Stromal cell of bone marrow (primary cell): ENCODE data around the gene CKAP2L.

Experiments used
- DNase-seq: peaks from one replicate; pipeline ENCODE4 v3.0.0-alpha.2; 2012; ENCODE audit warnings: low read depth

Gene CKAP2L

GRCh38 chr2:112792419-112792818, 28.0 kb upstream of the CKAP2L start:
- DNase-seq: no peak

GRCh38 chr2:112791693-112792230, 27.4 kb upstream of the CKAP2L start:
- no peak for DNase-seq

- no peak for DNase-seq
Observed at GRCh38 chr2:112791019-112791418, 26.6 kb upstream of the CKAP2L start.

GRCh38 chr2:112790305-112790704, 25.9 kb upstream of the CKAP2L start:
- no peak for DNase-seq

GRCh38 chr2:112789186-112789585, 24.8 kb upstream of the CKAP2L start:
- DNase-seq: no peak

GRCh38 chr2:112788653-112789052, 24.2 kb upstream of the CKAP2L start:
- DNase-seq: no peak

GRCh38 chr2:112787729-112788393, 23.5 kb upstream of the CKAP2L start:
- no peak for DNase-seq

GRCh38 chr2:112787294-112787693, 22.9 kb upstream of the CKAP2L start:
- no peak for DNase-seq

GRCh38 chr2:112784199-112785189, 20.1 kb upstream of the CKAP2L start, which contains the start of gene IL1A:
IL1A (minus strand) TSS chr2:112784493; CDS start chr2:112783770, 723 bp downstream.
- DNase-seq: no peak

GRCh38 chr2:112783187-112783714, 18.8 kb upstream of the CKAP2L start:
- DNase-seq: no peak

DNA sequence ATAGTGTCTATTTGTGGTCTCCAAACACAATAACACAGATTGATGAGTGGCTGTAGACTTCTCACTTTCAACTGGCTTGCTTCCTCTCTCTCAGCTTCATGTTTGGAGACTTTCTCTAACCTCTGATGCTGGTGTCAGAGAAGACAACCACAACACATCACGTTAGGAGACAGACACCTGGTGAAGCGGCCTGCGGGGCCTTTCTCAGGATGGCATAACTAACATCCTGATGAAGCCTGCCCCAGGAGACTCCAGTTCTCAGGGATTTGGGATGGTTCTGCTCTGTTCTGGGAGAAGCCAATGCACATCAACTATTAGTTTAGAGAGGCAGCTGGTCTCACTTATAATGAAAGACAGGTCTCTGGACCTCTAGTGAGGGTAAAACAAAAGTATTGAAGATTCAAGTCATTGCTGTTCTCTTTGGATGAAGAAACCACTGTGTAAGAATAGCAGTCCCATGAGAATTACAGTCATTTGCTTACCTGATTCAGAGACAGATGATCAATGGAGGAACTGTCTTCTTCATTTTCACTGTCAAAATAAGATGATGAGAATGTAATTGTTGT, 17.9 kb upstream of the CKAP2L start:
- no peak for DNase-seq

- DNase-seq: no peak
Observed at GRCh38 chr2:112779598-112779997, 15.2 kb upstream of the CKAP2L start.

GRCh38 chr2:112777036-112777435, 12.6 kb upstream of the CKAP2L start:
- DNase-seq: no peak

DNA sequence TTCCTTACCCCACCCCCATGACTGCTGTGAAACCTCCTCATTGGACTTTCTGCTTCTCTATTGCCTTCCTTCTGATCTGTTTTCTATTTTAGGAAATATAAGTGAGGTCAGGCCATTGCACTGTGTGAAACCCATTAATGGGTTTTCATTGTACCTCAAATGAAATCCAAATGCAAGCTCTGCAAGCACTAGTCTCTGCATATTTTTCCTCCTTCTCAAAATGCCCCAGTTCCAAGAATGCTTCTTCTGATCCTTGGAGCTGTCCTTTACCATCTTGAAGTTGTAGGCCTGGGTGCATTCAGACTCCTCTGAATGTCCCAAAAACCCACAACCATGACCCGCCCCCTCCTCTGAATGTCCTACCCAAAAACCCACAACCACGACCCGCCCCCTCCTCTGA, 11.7 kb upstream of the CKAP2L start:
- no peak for DNase-seq

GRCh38 chr2:112774536-112775285, 10.3 kb upstream of the CKAP2L start:
- DNase-seq: no peak

DNA sequence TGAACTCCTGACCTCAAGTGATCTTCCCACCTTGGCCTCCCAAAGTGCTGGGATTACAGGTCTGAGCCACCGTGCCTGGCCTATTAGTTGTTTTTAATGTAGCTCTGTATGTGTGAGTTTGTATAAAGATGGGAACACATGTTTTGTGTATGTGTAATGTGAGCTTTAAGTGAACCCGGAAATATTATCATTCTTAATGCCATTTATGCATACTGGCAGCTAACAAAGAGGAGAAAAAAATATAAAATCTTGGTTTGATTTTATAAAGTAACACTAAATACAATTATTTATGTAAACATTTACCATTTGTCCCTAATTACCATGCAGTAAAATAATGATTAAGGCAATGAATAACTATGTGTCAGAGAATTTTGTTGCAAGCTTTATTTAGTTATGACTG, 9.1 kb upstream of the CKAP2L start:
- DNase-seq: no peak

DNA sequence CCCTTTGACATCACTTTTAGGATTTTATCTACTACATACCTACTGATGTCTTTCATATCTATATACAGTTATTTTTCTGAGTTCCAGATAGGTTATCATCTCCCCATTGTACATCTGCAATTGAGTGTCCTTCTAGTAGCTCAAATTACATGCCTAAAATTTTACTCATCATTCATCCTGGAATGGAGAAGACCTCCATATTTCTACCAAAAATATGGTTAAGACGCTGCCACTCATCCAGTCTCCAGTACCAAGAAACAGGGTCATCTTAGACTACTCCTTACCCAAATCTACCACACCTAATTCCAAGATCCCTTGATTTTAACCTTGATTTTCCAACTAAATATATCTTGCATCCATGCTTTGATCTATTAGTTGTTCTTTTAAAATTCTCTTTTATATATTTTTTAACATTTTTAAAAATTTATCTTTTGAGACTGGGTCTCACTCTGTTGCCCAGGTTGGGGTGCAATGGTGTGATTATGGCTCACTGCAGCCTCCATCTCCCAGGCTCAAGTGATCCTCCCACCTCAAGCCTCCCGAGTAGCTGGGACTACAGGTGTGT, 8.6 kb upstream of the CKAP2L start:
- DNase-seq: no peak

DNA sequence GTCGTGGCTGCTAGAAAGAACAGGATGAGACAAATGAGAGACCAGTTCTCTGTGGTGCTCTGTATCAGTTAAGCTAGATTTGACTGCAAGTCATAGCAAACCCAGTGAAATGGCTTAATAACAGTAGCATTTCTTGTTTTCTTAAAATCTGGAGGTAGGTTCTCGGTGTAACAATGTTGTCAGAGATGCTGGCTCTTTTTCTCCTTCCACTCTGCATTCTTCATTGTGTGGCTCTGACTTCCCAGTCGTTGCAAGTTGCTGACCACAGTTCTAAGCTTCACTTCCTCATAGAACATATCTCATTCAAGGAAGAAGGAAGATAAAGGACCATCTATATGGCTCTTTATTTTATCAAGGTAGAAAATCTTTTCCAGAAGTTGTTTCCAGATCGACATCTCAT, 7.9 kb upstream of the CKAP2L start:
- no peak for DNase-seq

DNA sequence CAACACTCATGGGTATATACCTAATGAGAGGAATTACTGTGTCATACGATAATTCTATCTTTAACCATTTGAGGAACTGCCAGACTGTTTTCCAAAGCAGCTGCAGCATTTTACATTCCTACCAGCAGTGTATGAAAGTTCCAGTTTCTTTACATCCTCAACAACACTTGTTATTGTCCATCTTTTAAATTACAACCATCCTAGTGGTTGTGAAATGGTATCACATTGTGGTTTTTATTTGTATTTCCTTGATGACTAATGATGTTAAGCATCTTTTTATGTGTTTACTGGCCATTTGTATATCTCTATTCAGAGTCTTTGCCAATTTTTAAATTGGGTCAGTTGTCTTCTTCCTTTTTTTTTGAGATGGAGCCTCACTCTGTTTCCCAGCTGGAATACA, 4.0 kb upstream of the CKAP2L start:
- DNase-seq: no peak

GRCh38 chr2:112767693-112768330, 3.4 kb upstream of the CKAP2L start:
- no peak for DNase-seq

DNA sequence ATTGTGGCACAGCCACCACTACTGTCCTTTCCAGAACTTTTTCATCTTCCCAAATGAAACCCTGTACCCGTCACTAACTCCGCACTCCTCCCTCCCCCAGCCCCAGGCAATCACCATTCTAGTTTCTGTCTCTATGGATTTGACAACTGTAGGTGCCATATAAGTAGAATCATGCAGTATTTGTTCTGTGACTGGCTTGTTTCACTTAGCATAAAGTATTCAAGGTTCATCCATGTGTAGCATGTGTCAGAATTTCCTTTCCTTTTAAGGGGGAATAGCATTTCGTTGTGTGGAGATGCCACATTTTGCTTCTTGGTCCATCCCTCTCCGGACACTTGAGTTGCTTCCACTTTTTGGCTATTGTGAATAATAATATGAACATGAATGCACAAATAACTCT, 842 bp upstream of the CKAP2L start:
- DNase-seq: no peak
